SIG-M5 treated with dmso at 0.1 percent for 504 hours (cell line): ENCODE measurements around the gene HCFC1R1.

Experiments
- DNase-seq: peaks from one replicate; lab custom pipeline; 2025; ENCODE audit not compliant: unreplicated experiment; lab: John Stamatoyannopoulos, UW

HCFC1R1 gene

DNA sequence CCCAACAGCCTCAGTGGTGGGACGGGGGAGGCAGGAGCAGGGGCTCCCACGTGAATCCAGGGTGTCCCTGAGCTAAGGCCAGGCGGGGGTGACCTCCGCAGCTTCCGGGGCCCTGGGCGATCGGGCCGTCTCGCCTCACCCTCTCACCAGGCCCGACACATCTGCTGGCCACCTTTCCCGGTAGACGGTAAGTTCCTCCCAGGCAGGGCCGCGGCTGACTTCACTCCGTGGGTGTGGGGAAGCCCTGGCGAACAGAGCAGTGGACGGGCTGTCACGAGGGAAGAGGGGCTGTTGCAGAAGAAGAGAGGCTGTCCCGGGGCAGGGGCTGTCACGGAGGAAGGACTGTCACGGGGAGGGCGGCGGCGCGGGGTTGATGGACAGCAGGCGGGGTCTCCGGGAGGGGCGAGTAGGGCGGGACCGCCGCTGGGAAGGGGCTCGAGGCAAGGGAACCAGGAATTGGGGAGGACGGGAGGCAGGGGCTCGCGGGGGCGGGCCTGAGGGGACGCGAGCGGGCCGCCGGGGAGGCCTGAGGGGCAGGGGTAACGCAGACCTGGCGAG, 44.0 kb downstream of the HCFC1R1 start:
- no peak for DNase-seq

DNA sequence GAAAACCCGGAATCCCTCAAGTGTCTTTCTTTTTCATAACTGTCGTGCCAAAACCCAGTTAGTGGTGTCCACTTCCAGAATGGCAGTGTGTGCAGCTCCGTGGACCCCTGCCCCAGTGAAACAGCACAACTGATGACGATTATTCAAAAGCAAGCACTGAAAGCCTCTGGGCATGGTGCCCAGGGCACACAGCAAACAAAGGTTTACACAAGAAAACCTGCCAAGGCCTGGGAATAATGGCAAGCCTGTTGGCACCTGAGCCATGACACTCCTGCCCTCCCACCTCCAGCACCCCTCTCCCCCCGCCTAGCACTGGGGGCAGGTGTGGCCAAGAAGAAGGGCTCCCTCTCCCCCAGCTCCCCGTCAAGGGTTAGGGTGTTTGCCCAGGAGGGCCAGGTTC, 46.3 kb downstream of the HCFC1R1 start:
- DNase-seq: no peak

GRCh38 chr16:2976673-2977072, 47.1 kb downstream of the HCFC1R1 start:
- DNase-seq: no peak

DNA sequence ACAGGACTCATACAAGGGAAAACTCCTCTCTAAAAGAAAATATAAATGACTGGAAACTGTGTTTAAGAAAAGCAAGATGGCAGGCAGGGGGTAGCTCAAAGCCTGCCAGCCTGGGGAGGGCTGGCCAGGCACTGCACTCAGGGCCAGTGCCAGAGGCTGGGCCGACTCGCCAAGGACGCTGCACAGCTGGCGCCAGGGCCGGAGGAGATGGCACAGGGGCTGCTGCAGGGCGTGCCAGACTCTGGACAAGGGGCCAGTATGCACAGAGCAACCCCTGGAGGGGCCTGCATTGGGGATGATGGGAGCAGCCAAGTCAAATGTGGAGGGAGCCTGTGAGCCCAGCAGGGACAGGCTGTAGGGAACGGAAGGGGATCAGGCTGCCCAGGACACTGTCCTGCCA, 47.5 kb downstream of the HCFC1R1 start:
- DNase-seq: no peak

- no peak for DNase-seq
Observed at GRCh38 chr16:2975161-2975795, 48.5 kb downstream of the HCFC1R1 start.

DNA sequence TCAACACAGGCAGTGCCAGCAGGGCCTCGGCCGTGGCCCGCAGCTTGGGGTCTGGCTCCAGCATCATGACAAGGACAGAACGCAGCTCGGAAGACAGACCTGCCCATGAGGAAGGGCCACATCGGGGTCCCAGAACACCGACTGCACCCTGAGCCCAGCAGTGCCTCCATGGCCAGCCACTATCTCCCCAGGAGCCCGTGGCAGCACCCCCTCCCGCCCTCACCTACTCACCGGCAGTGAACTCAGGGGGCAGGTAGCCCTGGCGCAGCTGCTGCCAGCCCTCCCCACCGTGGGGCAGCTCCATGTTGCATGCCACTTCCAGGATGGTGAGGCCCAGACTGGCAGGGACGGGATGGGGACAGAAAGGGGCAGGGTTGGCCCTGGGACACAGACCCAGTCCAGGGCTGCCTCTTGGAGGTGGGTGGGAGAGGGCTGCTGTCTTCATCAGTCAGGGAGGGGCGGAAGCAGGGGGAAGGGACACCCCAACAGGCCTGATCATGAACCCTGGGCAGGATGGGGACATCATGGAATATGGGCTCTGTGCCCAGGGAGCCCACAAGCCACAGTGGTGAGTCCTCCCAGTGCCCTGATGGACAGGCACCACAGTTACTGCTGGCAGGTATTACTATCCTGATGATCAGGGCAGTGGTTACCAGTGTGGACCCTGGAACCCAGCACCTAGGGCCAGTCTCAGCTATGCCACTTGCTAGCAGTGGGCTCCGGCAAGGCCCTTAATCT, 49.3 kb downstream of the HCFC1R1 start:
- no peak for DNase-seq

GRCh38 chr16:2973605-2974318, 50.0 kb downstream of the HCFC1R1 start:
- no peak for DNase-seq

- no peak for DNase-seq
Observed at GRCh38 chr16:2973093-2973492, 50.6 kb downstream of the HCFC1R1 start.
